ENCODE measurements around the gene PTPMT1. TPM values are rescaled to one million over a fixed set of nuclear protein-coding genes. Genes with fewer than 3 reads are reported as not detected.
A peak's percentile ranks its signal among the peaks of the same experiment; 100 is the strongest.

Gene PTPMT1
- total RNA-seq, 6 experiments from 2014 or later: 14.7 to 118 (median 20.5) TPM

GRCh38 chr11:47531666-47532065 is 33.7 kb upstream of the PTPMT1 start:
- H3K4me1 ChIP-seq: peaks cover 0 to 44% (median 8%) of the 10 kb centered on the region in 4 donors
- no peaks in the 10 kb centered on the region for H3K9me3 ChIP-seq
- H3K4me3 ChIP-seq: no peak overlapping the region
- TF ChIP-seq CTCF (IDR thresholded peaks at IDR 0.05): no peak
- TF ChIP-seq POLR2A (IDR thresholded peaks at IDR 0.05): no peak
- H3K27me3 ChIP-seq: no peaks in the 10 kb centered on the region
- no peaks in the 10 kb centered on the region for H3K36me3 ChIP-seq
- intact Hi-C loops (cut with DNase I): no loop called here
- 45% methylated on average over 3 of the region's 3 CpGs for WGBS (ENCODE audit: insufficient coverage, low coverage, low lambda C conversion rate, missing lambda C conversion rate)
- H3K27ac ChIP-seq: no peak overlapping the region
- ATAC-seq (no peak), DNase-seq (no peak)

GRCh38 chr11:47532597-47533213 is 32.7 kb upstream of the PTPMT1 start:
- no peaks in the 10 kb centered on the region for H3K27me3 ChIP-seq
- H3K4me1 ChIP-seq: peaks cover 0 to 39% (median 8%) of the 10 kb centered on the region in 4 donors
- TF ChIP-seq CTCF (IDR thresholded peaks at IDR 0.05) (no peak), POLR2A (IDR thresholded peaks at IDR 0.05) (no peak)
- ATAC-seq (peak; percentile 43 to 68 (median 62)), DNase-seq (no peak)
- H3K9me3 ChIP-seq: no peaks in the 10 kb centered on the region
- no peaks in the 10 kb centered on the region for H3K36me3 ChIP-seq
- intact Hi-C loops (cut with DNase I): no loop called here
- 67% methylated on average over 2 of the region's 2 CpGs for WGBS (ENCODE audit: insufficient coverage, low coverage, low lambda C conversion rate, missing lambda C conversion rate)
- H3K4me3 ChIP-seq: no peak overlapping the region
- peak overlapping the region in 2 of 3 donors; percentile 21 to 45 for H3K27ac ChIP-seq

- Histone ChIP-seq H3K27ac (peak overlapping the region in 1 of 3 donors; percentile 21), H3K27me3 (no peaks in the 10 kb centered on the region), H3K4me3 (no peak overlapping the region), H3K4me1 (peaks cover 0 to 35% (median 8%) of the 10 kb centered on the region in 4 donors), H3K36me3 (no peaks in the 10 kb centered on the region), H3K9me3 (no peaks in the 10 kb centered on the region)
- TF ChIP-seq POLR2A (IDR thresholded peaks at IDR 0.05) (no peak), CTCF (IDR thresholded peaks at IDR 0.05) (no peak)
- ATAC-seq: peak in 2 of 4 donors; percentile 10 to 24
- DNase-seq: no peak
- 31% methylated on average over 2 of the region's 2 CpGs for WGBS (ENCODE audit: insufficient coverage, low coverage, low lambda C conversion rate, missing lambda C conversion rate)
- intact Hi-C loops (cut with DNase I): no loop called here
Observed at GRCh38 chr11:47533690-47534151, 31.7 kb upstream of the PTPMT1 start.

GRCh38 chr11:47534704-47535251 is 30.6 kb upstream of the PTPMT1 start:
- H3K27ac ChIP-seq: no peak overlapping the region
- H3K27me3 ChIP-seq: no peaks in the 10 kb centered on the region
- no peaks in the 10 kb centered on the region for H3K9me3 ChIP-seq
- intact Hi-C loops (cut with DNase I): no loop called here
- H3K4me1 ChIP-seq: peaks cover 0 to 45% (median 12%) of the 10 kb centered on the region in 4 donors
- no peak for ATAC-seq
- DNase-seq: no peak
- H3K4me3 ChIP-seq: no peak overlapping the region
- TF ChIP-seq CTCF (IDR thresholded peaks at IDR 0.05) (no peak), POLR2A (IDR thresholded peaks at IDR 0.05) (no peak)
- WGBS (ENCODE audit: insufficient coverage, low coverage, low lambda C conversion rate, missing lambda C conversion rate): 78% methylated on average over 4 of the region's 4 CpGs
- H3K36me3 ChIP-seq: no peaks in the 10 kb centered on the region

Data from right lobe of liver (tissue), 6 donors.